22Rv1 (cell line): ENCODE data around the gene FAIM.
"Not testable (repeated sequence)": the region's sequence is repeated elsewhere in the genome, so short reads cannot be mapped to it uniquely, and the experiment has no call there.

Experiments used
- CTCF ChIP-seq: fragments of 450-650 bp; IDR thresholded peaks from 2 replicates; pipeline ENCODE4 v1.5.1; 2017; ENCODE audit warnings: mild to moderate bottlenecking
- ZFX ChIP-seq: fragments of 450-650 bp; IDR thresholded peaks from 2 replicates; pipeline ENCODE4 v1.6.1; 2017; ENCODE audit warnings: antibody characterized with exemption, borderline replicate concordance

GRCh38 chr3:138566293-138566692 lies 42.3 kb upstream of the FAIM start:
- TF ChIP-seq CTCF, ZFX: not testable (repeated sequence)
